A673 (cell line): ENCODE measurements around the gene WDR19. TPM values are rescaled to one million over a fixed set of nuclear protein-coding genes. Genes with fewer than 3 reads are reported as not detected.

Experiments
- BruUV-seq: library from RNA; stranded (reverse); fragments of 400-500 nt; replicated peaks from 2 replicates; lab custom pipeline; 2021; lab: Mats Ljungman, UMichigan
- CTCF ChIA-PET: fragments of 300-600 bp; sonication (Branson Sonifier 250); formaldehyde crosslinking; loops from one replicate; lab custom pipeline; 2022; ENCODE audit warnings: antibody characterized with exemption; lab: Charles Lee
- POLR2A ChIA-PET: fragments of 300-600 bp; sonication (Branson Sonifier 250); formaldehyde crosslinking; loops from one replicate; lab custom pipeline; 2022; ENCODE audit warnings: antibody characterized with exemption; ENCODE audit not compliant: low non-redundant PET; lab: Charles Lee
- DNase-seq: peaks from one replicate; pipeline ENCODE4 v3.0.0-alpha.2; 2015; ENCODE audit warnings: low spot score
- H3K27ac ChIP-seq: fragments of 200-600 bp; sonication (generic); 2 replicates; pipeline ENCODE4 v1.5.1; 2016; ENCODE audit warnings: mixed run types, low read depth, mild to moderate bottlenecking, mixed read lengths, antibody characterized with exemption, low read length; ENCODE audit not compliant: poor library complexity, severe bottlenecking
- H3K27me3 ChIP-seq: fragments of 200-600 bp; sonication (generic); replicated peaks from 2 replicates; pipeline ENCODE4 v1.6.1; 2017; ENCODE audit warnings: mixed run types, low read depth, mild to moderate bottlenecking, mixed read lengths, antibody characterized with exemption, low read length; ENCODE audit not compliant: insufficient read depth, poor library complexity
- H3K36me3 ChIP-seq: fragments of 200-600 bp; sonication (generic); 2 replicates; pipeline ENCODE4 v1.6.1; 2016; ENCODE audit warnings: mixed run types, mild to moderate bottlenecking, mixed read lengths, antibody characterized with exemption, low read length; ENCODE audit not compliant: insufficient read depth, poor library complexity, severe bottlenecking
- H3K4me1 ChIP-seq: fragments of 200-600 bp; sonication (generic); 2 replicates; pipeline ENCODE4 v1.6.1; 2017; ENCODE audit warnings: mixed run types, mild to moderate bottlenecking, mixed read lengths, antibody characterized with exemption, low read length; ENCODE audit not compliant: insufficient read depth, poor library complexity, severe bottlenecking
- H3K4me3 ChIP-seq: fragments of 200-600 bp; sonication (generic); 2 replicates; pipeline ENCODE4 v1.5.1; 2016; ENCODE audit warnings: low read depth, mixed run types, mild to moderate bottlenecking, mixed read lengths, low read length; ENCODE audit not compliant: poor library complexity, severe bottlenecking
- H3K9me3 ChIP-seq: fragments of 200-600 bp; sonication (generic); 2 replicates; pipeline ENCODE4 v1.6.1; 2016; ENCODE audit warnings: mixed run types, low read depth, mild to moderate bottlenecking, mixed read lengths, antibody characterized with exemption, low read length; ENCODE audit not compliant: poor library complexity, severe bottlenecking
- EZH2 ChIP-seq: fragments of 200-600 bp; sonication (generic); IDR thresholded peaks from 2 replicates; pipeline ENCODE4 v1.6.1; 2017; ENCODE audit warnings: borderline replicate concordance, low read depth, mild to moderate bottlenecking, mixed read lengths, antibody characterized with exemption, low read length; ENCODE audit not compliant: poor library complexity, severe bottlenecking
- intact Hi-C: fragments of 100-400 bp; cut with micrococcal nuclease; formaldehyde crosslinking; loops from one replicate; pipeline ENCODE4 v1.10.0; 2022; ENCODE audit not compliant: unreplicated experiment
- total RNA-seq: library from RNA; stranded (reverse); gene quantifications from 2 replicates; pipeline ENCODE4 v1.2.3, GENCODE V29; 2021
- TF ChIP-seq, protein P1 (sequence below): fragments of 300-800, 200-600 bp; sonication (generic); conservative IDR thresholded peaks from 2 replicates; pipeline ENCODE4 v1.5.1; 2017; ENCODE audit warnings: low read depth, mild to moderate bottlenecking, antibody characterized with exemption, low read length, moderate library complexity, mixed read lengths

Gene WDR19
- total RNA-seq, 1 experiment from 2014 or later = 33.7 TPM

DNA sequence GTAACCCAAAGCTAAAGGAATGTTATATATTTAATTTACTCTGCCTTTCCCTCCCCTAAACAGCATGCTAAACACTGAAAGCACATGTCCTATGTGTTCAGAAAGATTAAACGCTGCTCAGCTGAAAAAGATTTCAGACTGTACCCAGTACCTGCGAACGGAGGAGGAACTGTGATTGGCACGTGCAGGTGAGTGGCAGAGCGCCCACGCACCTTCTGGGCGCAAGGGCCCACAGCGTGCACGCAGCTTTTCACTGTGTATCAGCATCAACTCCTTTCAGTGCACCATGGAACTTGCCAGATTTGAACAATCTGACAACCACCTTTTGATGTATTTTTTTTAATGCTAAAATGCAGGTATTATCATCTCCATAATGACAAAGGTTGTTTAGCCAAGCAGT is 96.1 kb downstream of the WDR19 start:
- TF ChIP-seq, protein P1, sequence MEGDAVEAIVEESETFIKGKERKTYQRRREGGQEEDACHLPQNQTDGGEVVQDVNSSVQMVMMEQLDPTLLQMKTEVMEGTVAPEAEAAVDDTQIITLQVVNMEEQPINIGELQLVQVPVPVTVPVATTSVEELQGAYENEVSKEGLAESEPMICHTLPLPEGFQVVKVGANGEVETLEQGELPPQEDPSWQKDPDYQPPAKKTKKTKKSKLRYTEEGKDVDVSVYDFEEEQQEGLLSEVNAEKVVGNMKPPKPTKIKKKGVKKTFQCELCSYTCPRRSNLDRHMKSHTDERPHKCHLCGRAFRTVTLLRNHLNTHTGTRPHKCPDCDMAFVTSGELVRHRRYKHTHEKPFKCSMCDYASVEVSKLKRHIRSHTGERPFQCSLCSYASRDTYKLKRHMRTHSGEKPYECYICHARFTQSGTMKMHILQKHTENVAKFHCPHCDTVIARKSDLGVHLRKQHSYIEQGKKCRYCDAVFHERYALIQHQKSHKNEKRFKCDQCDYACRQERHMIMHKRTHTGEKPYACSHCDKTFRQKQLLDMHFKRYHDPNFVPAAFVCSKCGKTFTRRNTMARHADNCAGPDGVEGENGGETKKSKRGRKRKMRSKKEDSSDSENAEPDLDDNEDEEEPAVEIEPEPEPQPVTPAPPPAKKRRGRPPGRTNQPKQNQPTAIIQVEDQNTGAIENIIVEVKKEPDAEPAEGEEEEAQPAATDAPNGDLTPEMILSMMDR = no peak
- TF ChIP-seq EZH2 = no peak
- Histone ChIP-seq H3K4me1 (no peaks in the 10 kb centered on the region), H3K4me3 (no peak overlapping the region), H3K36me3 (peaks cover 4% of the 10 kb centered on the region), H3K9me3 (no peaks in the 10 kb centered on the region), H3K27ac (no peak overlapping the region), H3K27me3 (no peaks in the 10 kb centered on the region)
- intact Hi-C loops = no loop called here
- no TSS peak for BruUV-seq
- no peak for DNase-seq
- POLR2A ChIA-PET = interaction anchor here (0.7 kb wide), 1 partner anchor 51 kb away, joined by 3 read pairs; no protein-coding TSS in a partner anchor
- CTCF ChIA-PET = no interaction called here

DNA sequence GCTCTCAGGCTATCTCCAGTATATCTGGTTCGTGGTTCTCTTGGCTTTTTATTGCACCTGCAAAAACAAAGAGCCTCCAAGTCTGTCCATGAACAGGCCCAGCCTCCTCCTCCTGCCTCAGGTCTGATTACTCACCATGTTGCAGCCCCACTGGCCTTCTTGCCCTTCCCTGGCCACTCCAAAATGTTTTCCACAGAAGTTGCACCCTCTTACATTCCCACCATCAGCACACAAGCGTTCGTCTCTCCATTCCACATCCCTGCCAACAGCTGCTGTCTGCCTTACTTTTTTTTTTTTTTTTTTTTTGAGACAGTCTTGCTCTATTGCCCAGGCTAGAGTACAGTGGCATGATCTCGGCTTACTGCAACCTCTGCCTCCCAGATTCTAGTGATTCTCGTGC is 97.1 kb downstream of the WDR19 start:
- DNase-seq = no peak
- BruUV-seq = no TSS peak
- H3K9me3 ChIP-seq = no peaks in the 10 kb centered on the region
- H3K36me3 ChIP-seq = peaks cover 4% of the 10 kb centered on the region
- no peak overlapping the region for H3K27ac ChIP-seq
- H3K4me3 ChIP-seq = no peak overlapping the region
- H3K4me1 ChIP-seq = no peaks in the 10 kb centered on the region
- ChIA-PET CTCF (no interaction called here), POLR2A (no interaction called here)
- H3K27me3 ChIP-seq = no peaks in the 10 kb centered on the region
- TF ChIP-seq EZH2 = no peak
- TF ChIP-seq, protein P1 = no peak
- intact Hi-C loops = no loop called here

DNA sequence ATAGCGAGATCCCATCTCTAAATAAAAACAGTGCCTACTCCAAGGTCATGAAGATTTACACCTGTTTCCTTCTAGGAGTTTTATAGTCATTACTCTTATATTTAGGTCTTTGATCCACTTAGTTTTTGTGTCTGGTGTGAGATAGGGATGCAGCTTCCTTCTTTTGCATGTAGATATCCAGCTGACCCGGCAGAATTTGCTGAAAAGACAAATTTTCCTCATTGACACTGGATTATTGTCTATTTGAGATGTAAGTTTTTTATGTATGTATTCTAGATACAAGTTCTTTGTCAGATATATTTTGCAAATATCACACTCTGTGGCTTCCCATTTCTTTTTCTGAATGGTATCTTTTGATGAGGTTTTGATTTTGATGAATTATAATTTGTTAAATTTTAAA is 98.4 kb downstream of the WDR19 start:
- Histone ChIP-seq H3K4me3 (no peak overlapping the region), H3K36me3 (peaks cover 10% of the 10 kb centered on the region), H3K27me3 (no peaks in the 10 kb centered on the region), H3K4me1 (no peaks in the 10 kb centered on the region), H3K9me3 (no peaks in the 10 kb centered on the region), H3K27ac (no peak overlapping the region)
- TF ChIP-seq EZH2 = no peak
- TF ChIP-seq, protein P1 = no peak
- intact Hi-C loops = no loop called here
- ChIA-PET POLR2A (no interaction called here), CTCF (no interaction called here)
- DNase-seq = no peak
- no TSS peak for BruUV-seq
